Stimulated activated CD8-positive, alpha-beta memory T cell treated with anti-CD3 and anti-CD28 coated beads, Interleukin-15, amount 100 ng/mL, for 4 hours (primary cell): ENCODE measurements around the gene RGS3.
"Not testable (repeated sequence)": the region's sequence is repeated elsewhere in the genome, so short reads cannot be mapped to it uniquely, and the experiment has no call there.

ENCODE experiments used
- DNase-seq, 2 donors: peaks; one replicate each; pipeline ENCODE4 v3.0.0-alpha.2; 2020; ENCODE audit warnings: low read depth in 2 of 2

The RGS3 gene

DNA sequence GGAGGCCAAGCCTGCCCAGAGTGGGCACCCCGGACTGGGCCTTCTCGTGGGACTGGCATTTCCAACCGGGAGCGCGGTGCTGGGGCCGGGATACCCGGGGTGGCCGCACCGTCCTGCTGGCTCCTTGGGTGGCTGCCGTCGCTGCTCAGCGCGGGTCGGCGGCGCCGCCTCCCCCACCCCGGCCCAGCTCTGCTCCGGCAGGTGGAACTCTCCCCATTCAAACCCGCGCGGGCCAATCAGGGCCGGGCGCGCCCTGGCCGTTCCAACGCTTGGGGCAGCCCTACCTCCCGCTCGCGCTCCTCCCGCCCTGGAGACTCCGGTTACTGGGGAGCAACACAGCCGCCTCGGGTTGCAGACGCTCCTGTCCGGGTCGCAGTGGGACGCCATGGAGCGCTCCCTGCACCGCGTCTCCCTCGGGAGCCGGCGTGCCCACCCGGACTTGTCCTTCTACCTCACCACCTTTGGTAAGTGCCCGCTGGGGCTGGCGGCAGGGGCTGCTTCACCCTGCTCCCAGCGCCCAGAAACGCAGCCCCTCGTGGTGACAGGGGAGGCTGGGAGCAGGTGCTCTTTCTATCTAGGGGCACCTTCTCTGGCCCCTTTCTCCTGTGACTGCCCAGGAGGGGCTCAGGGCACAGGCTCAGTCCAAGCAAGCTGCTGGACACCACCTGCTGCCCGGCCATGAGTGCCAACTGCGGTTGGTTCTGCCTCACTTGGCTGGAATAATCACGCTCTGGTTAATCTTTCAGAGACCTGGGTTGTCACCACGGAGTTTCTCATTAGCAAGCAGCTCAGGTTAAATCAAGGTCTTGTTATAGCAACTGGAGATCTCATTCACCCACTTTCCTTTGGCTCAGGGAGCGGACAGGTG lies at the start of gene RGS3:
TSS of gene RGS3 (plus strand) at position 310 of the 868 bp plus-strand sequence. CDS start at position 386, 76 bp downstream.
- DNase-seq: no peak

DNA sequence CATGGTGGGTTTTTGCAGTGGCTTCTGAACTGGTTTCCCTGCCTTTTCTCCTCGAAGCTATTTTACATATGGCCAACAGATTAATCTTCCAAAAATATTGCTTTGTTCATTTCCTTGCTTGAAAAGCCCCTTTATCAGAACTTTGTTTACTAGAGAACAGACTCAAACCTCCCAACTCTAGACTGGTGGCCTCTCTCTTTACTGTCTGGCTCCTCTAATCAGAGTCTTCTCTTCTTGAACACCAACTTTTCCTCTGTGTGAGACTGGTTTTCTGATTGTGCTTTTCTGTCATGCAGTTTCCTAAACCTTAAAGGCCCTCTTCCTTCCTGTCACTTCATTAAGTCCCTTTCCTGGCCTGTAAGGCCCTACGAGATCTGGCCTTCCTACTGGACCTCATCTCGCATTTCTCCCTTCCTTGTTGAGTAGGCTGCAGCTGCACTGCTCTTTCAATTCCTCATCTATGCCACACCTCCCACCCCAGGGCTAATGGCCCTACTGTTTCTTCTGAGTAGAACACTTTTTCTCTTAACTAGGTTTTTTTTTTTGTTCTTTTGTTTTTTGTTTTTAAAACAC lies 47.3 kb upstream of the RGS3 start:
- DNase-seq: no peak

DNA sequence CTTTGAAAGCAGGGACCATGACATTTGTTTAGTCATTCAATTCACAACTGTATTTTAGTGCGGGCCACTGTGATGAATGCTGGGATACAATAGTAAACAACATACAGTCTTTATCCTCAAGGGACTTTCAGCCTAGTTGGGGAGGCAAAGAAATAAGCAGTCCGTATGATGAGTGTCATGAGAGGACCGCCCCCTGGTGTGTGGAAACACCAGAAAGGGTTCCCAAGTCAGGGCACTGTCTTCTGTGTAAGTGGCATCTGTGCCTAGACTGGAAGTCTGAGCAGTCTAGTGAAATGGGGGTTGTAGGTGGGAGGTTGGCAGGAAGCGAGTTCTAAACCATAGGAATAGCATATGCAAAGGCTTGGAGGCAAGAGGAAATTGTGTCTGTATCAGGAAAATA lies 46.2 kb upstream of the RGS3 start:
- no peak for DNase-seq

DNA sequence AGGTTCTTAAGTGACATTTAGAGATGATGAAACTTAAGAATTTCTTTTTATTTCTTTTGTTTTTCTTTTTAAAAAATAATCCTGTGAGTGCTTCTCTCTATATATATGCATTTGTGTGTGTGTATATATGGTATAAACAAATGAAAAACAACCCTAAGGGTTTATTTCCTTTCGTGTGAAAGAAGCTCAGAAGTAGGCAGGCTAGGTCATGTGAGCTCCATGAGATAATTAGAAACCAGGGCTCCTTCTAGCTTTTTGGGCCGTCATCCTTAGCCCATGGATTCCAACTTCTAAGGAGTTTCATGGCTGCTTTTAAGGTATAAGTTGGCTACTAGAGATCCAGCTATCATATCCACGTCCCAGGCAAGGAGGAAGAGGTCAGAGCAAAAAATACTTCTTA lies 41.8 kb upstream of the RGS3 start:
- no peak for DNase-seq

DNA sequence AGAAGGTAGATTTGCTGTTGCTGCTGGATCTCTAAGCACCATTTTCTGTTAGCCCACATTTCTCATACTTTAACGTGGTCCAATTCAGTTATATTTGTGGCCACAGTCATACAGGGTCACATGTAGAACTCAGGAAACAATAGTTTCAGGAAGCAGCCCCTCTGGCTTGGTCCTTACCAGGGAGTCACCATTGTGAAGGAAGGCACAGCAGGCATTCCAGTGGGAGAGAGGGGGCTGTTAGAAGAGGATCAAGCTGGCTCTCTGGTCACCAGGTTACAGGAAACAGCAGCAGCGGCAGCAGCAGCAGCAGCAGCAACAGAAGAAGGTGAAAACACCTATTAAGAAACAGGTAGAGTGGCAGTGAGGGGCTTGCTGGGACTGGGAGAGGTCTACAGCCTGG lies 38.5 kb upstream of the RGS3 start:
- no peak for DNase-seq

DNA sequence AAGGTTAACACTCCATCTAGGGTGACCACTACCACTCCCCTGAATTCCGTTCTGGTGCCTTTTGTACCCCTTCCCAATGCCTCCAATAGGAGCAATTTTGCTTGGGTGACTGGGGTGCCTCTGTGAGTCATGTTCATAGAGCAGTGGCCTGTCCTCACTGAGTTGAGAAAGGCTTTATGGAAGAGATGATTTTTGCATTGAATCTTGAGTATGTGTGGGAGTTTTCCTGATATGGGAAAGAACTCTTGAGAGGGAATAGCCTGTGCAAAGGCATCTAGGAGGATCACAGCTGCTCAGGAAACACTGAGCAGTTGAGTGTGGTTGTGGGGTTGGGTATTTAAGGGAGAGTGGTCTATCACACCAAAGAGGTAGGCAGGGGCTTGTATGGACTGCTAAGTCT lies 36.8 kb upstream of the RGS3 start:
- DNase-seq: no peak

DNA sequence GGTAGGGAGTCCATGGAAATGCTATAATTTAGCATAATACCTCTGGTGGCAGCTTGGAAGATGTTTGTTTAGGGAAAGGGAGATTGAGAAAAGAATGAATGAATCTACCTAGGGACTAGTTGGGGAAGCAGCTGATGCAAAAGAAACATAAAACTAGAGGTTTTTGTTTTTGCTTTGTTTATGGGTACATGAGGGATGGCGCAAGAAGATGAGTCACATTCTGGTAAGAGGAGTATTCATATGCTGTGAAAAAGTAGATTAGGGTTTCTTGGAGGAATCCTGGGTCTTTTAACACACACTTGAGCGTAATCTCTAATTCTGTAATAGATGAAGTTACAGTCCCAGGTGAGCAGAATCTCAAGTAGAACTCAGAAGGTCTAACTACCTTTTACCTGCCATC lies 35.9 kb upstream of the RGS3 start:
- DNase-seq: no peak

DNA sequence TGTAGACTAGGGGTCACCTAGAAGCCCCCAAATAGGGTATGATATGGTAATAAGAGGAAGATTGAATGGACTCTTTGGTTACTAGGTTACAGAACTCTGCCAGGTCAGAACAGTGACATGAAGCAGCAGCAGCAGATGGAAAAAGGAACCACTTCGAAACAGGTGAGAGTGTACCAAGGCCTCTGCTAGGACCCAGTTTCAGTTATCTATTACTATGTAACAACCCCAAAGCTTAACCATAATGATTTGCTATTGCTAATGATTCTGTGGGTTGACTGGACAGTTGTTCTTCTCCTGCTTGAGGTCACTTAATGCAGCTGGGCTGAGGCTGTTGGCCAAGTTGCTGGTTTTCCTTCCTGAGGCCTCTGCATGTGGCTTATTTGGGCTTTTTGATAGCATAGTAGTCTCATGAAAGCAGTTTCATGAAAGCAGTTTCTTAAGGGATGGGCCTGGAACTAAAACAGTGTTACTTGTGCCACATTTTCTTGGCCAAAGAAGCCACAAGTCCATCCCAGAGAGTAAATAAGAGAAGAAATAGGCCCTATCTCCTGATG lies 35.4 kb upstream of the RGS3 start:
- no peak for DNase-seq

DNA sequence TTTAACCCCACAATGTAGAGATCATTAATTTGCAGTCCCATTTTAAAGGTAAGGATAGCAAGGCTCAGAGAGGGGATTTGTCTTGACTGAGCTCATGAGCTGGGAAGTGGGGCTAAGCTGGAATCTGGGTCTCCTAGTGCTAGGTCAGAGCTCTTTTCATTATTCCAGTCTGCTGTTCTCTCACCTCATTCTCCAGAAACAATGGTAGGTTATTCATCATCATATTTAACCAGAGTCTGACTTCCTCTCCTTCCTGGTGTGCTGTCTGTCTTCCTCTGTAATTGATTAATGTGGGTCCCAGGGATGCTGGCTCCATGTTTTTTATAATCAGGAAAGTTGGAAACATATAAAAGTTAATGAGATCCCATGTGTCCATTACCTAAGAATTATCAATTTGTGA lies 32.3 kb upstream of the RGS3 start:
- DNase-seq: no peak

DNA sequence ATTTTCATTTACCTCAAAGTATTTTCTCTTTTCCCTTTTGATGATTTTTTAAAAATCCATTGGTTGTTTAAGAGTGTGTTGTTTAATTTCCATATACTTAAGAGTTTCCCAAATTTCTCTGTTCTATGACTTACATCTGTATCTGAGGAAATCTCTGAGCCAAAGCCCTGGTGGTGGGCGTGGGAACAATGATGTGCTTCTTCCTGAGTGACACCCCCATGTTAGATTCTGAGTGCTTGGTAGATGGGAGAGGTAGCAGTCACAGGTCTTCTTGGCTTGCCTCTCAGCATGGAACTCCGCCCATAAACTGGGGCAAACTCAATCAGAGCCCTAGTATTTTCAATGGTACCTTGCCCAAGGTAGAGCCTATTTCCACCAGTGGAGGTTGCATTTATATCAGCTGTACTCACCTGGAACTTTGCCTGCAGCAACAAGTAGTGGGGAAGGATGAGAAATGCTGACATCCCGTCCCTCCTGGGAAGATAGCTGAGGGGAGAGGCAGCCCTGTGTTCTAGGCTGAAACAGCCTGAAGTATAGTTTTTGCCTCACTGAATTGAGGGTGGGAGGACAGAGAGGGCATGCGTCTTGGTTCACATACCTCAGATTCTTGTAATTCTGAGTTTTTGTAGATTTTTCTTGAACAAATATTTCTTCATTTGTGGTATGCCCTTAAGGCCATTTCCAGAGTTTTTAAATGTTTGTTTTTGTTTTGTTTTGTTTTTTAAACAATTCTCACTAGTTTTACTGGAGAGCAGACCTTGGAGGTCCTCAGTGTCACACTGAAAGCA lies 26.6 kb upstream of the RGS3 start:
- DNase-seq: no peak

DNA sequence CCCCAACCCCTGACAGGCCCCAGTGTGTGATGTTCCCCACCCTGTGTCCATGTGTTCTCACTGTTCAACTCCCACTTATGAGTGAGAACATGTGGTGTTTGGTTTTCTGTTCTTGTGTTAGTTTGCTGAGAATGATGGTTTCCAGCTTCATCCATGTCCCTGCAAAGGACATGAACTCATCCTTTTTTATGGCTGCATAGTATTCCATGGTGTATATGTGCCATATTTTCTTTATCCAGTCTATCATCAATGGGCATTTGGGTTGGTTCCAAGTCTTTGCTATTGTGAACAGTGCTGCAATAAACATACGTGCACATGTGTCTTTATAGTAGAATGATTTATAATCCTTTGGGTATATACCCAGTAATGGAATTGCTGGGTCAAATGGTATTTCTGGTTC lies 25.8 kb upstream of the RGS3 start:
- DNase-seq: not testable (repeated sequence)

DNA sequence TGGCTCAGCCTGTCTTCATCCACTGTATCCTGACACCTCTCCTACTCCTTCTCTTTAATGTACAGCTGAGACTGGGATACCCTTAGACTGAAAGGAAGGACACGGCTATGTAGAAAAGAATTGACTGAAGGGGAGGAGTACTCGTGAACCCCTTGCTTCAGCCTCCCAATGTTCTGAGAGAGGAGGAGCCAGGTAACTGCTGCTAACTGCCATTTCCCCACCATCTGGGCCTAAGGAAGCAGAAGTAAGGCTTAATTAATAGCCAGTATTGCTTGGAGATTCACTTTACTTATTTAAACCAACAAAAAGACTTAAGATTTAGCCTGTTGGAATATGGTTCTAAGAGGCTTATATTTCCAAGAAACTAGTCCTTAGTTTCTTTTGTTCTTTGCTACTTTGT lies 18.8 kb upstream of the RGS3 start:
- no peak for DNase-seq

DNA sequence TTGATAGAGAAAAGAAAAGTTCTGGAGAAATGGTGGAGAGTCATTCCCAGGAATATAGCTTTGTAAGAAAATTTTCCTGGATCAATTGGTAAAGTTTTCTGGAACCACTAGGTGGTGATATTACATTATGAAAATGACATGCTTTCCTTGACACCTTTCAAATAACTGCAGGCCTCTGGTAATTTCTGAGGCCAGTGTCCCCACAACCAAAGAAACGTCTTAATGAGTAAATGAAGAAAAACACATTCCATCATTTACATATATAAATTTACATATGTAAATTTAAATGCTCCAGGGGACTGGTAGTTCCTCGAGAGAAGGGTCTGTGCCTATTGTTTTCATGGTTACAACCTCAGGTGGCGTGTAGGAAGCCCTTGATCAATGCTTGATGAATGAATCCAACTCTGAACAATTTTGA lies 17.2 kb upstream of the RGS3 start:
- DNase-seq: no peak

DNA sequence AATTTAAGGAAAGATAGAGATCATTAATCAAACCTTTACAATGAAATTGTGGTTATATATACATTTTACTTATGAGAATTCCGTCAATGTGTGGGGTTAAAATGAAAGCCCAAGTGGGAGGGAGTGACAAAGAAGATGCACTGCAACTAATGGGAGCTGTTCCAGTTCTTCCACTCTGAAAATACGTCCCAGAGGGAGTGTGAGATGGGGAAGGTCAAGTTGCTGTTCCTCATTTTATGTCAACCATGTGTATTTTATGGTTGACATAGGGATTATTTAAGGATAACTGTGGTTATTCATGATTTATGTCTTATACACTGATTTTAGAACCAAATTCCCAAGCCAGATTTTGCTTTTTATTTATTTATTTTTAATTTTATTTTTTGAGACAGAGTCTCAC lies 14.2 kb upstream of the RGS3 start:
- DNase-seq: no peak

DNA sequence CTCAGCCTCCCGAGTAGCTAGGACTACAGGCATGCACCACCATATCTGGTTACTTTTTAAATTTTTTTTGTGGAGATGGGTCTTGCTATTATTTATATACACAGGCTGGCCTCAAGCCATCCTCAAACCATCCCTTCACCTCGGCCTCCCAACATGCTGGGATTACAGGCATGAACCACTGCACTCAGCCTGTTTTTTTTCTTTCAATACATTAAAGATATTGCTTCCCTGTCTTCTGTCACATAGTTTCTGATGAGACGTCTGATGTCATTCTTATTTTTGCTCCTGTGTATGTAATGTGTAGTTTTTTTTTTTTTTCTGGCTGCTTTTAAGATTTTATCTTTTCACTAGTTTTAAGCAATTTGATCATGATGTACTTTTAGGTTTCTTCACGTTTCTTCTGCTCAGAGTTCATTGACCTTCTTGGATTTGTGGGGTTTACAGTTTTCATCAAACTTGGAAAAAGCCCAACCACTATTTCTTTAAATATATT lies 11.4 kb upstream of the RGS3 start:
- DNase-seq: no peak

DNA sequence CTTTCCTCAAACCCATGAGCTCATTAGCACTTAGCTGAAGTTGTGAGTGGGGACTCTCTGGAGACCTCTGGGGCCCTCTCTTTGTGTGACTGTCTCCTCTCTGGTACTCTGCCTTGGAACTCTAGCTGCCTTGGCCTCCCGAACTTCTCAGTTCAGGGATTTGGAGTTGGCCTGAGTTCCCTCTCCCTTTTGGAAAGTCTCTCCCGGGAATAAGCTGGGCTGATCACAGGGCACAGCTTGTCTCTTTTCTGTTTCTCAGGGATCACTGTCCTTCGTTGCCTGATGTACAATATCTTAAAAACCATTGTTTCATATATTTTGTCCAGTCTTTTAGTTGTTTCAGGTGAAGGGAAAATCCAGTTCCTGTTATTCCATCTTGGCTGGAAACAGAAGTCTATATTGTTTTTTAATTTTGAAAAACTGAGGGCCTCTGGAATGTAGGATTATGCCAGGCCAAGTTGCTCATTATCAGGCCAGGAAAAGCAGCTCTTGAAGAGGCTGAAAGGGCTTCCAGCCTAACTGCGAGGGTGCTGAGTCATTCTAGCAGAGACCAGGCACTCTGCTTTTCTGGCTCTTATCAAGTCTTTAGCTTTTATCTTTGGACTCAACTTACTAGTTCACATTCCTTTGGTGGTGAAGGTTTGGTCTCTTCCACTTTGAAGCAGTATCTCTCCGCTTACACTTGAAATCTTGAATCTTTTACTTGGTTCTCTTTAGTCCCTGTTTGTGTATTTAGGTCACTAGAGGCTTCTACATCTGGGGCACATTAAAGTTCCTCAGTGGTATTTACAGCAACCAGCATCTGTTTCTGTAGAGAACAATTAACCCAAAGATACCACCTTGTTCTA lies 8.4 kb upstream of the RGS3 start:
- DNase-seq: no peak

DNA sequence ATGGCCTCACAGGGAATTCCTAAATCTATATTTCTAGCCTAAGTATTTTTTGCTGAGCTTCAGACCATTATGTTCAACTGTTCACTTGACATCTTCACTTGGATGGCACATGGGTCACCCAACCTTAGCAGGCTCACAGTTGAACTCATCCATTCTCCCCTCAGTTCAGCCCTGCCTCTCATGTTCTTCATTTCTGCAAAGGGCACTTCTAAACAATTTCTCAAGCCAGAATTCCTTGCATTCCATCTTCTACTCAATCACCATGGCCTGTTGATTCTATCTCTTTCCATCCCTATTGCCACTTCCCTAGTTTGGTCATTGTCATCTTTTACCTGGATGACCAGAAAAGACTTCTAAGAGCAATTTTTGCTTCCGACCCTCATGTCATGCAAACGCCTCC lies 7.3 kb upstream of the RGS3 start:
- DNase-seq: no peak

DNA sequence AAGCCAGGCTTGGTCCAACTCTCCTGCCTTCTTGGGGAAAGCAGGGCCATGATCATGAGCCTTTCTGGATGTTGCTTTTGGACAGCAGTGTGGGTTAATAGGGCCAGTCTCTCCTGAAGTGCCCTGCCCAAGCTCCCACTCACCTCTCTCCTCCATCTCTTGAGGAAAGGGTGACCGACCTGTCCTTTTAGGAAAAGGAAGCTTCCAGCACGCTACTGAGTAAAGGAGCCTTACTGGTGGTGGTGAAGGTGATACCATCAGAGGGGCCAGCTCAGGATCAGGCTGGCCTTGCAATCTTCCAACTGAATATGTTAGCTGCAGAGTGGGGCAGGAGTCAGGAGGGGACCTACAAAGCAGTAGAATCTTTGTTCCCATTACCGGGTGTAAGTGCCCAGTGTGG lies 2.2 kb upstream of the RGS3 start:
- DNase-seq: no peak

DNA sequence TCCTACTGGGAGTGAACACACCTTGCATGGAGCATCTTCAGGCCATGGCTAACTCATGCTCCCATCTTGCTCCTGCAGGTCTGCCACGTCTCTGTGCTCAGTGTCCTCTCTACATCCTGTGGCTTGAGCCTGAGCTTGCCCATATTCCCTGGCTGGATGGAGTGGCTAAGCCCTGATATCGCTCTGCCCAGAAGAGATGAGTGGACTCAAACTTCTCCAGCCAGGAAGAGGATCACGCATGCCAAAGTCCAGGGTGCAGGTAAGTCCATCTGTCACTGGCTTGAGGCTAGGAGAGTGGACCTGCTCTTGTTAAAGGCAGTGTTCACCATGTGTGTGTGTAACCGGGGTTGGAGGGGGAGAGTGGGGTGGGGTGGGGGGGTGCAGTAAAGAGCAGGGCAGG lies 1.6 kb upstream of the RGS3 start:
- no peak for DNase-seq

DNA sequence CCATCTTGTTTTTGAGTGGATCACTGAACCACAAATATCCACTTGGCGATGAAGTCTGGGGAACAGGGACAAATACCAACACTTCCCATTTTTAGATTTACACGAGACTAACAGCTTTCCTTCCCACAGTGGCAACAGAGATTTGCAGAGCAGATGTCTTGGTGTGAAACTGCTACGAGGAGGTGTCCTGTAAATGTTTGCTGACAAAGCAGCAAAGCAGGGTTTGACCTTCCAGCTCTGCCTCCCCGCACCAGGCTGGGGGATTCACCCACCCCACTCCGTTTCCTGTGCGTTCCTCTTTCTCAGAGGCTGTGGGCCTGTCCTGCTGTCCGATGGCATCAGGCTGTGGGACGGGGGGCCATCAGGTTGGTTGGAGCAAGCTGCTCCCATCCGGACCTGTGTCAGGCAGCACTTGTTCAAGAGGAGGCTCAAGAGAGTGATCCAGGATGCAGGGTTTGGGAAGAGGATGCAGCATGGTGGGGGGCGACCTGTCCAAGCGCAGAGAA lies 693 bp upstream of the RGS3 start:
- DNase-seq: no peak

DNA sequence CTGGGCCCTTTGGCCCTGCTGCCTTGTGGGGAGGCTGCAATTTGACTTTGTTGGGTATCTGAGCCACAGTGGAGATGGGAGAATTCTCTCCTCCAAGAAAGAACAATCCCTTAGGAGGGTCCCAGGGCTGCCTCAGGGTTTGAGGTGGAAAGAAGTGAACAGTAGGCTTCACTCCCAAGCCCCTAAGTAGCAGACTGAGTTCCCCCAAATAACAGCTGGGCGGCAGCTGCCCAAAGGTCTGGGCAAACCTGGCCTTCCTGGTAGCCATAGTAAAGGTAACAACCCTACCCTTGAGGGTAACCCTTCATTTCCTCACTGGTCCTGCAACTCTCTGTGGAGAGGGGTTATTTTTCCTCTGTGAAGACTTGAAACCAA lies 746 bp downstream of the RGS3 start:
- no peak for DNase-seq
